Tongue (tissue), 2 donors: ENCODE data around the gene GRM7. TPM values are rescaled to one million over a fixed set of nuclear protein-coding genes. Genes with fewer than 3 reads are reported as not detected.

Experiments used
- DNase-seq: peaks from one replicate; pipeline ENCODE4 v3.0.0-alpha.2; 2015
- total RNA-seq: library from RNA; depleted of rRNA; stranded (reverse); fragments of >200 nt; gene quantifications from one replicate; pipeline ENCODE4 v1.2.3, GENCODE V29; 2014

Gene GRM7
- total RNA-seq, 1 donor from 2014 or later = 1.6 TPM

DNA sequence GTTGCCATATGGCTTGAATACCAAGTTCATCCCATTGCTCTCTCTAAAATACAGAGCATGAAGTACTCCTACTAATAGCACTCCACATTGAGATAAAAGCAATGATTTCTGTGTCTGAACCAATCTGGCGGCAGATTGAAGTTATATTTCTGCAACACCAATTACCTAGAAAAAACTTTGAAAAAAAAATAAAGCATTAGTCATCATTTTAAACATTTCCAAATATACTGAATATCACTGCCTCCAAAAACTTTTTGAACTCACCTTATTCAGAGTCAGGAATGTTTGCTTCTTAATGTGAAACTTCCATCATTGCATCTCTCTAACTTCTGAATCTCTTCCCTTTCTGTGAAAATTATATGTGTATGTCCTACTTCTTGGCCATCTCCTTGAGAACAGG, 540.5 kb downstream of the GRM7 start:
- DNase-seq = no peak

DNA sequence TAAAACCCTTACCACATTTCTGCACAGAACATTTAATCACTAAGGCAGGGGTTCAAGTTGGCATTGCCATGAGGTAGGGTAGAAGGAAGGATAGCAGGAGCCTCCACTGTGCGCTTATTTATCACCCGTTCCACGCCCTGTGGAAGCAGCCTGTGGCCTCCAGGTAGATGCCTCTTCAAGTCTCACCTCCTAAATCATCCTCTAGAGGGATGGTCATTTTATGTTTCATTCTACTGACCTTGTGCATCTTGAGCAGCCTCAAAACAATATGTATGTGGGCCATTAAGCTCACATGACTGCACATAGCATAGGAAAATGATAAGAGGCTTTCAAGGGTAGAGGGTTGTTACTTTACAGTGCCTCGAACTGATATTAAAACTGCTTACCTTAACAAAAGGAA, 546.2 kb downstream of the GRM7 start:
- DNase-seq = no peak

DNA sequence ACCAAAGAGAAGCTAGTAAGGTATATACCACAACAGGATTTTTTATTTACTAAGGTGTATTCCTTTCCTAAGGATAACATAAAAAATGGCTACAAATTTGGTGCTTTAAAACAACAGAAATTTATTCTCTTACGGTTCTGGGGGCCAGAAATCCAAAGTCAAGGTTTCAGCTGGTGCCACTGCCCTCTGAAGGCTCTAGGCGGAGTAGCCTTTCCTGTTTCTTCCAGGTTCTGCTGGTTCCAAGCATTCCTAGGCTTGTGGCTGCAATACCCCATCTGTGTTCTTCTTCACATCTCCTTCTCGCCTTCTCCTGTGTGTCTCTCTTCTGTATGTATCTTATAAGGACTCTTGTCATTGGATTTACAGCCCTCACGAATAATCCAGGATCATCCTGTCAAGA, 549.9 kb downstream of the GRM7 start:
- DNase-seq = no peak

DNA sequence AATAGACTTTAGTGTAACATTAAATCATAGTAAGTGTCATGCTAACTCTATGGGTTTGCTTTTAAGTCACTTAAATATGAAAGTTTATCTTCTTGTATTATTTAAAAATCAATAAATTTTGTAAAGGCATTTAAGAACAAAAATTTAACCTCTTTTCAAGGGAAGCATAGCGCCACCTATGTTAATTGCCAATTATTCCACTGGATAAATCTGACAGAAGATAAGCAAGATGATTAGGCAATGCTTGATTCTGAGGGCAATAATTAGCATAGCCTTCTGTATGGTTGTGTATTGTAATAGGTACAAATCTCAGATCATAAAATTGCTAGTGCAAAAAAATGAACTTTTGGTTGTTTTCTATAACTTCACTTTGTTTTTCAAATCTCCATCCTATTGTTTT, 560.1 kb downstream of the GRM7 start:
- no peak for DNase-seq

DNA sequence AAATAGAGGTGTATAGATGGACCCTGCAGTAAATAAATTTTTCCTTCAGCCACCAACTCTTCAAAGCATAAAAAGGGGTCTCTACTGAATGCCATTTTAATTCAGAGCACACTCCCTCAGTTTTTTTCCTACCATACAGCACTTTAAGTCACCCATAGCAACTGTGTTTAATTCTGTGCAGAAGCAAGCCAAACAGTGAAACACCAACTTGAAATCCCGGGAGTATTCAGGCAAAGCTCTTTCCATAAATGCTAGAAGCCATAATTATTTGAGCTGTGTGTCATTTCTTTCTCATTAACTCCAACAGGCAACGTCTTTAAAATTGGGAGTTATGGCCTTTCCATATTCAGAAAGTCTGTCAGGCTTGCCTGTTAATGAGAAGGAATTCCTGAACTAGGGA, 562.1 kb downstream of the GRM7 start:
- no peak for DNase-seq

DNA sequence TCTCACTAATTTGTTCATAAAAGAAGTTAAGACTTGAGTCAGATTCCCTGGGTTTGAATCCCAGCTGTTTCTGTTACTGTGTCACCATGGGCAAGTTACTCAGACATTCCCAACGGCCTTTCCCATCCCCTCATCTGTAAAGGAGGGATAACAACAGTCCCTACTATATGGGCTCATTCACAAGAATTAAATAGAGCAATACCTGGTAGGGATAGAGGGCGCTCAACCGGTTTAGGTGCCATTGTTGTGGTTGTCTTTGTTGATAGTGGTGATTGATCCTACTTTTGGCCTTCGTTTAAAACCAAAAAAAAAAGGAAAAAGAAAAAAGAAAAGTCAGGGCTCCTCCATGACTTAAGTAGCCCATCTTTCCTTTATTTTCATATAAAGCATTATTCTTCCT, 563.1 kb downstream of the GRM7 start:
- no peak for DNase-seq

DNA sequence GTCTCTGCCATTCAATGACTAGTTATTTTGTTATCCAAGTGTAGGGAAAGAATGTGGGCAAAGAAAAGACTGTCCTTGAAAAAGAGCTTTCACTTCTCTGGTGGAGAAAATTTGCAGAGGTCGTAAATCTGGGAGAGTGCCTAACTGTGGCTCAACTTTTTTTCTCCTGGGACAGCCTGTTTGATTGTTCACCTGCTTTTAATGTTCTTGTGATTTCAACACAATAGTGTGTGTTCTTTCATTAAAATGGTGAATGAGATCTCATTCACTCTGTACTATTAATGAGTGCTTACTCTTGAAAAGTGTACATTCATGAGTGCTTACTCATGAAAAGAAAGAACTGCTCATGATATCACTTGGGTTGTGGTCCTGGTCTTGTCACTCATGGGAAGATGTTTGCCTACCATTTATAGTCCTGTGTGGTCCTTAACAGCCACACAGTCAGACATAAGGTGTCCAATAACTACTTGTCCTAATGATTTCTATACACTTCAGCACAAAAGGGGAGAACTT, 567.3 kb downstream of the GRM7 start:
- DNase-seq = no peak

DNA sequence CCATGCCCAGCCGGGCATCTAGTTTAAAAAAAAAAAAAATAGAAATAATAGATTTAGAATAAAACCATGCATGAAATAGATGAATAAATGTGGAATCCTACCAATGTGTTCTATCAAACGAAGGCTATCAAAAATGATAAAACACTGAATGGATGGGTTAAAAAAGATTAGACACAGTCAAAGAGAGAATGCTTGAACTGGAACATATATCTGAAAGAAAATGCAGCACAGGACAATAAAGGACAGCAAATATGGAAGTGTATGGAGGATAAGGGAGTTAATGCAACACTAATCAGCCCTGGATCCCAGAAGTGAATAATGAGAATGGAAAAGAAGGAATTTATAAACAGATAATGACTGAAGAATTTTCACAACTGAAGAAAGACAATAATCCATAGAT, 571.7 kb downstream of the GRM7 start:
- DNase-seq = no peak

DNA sequence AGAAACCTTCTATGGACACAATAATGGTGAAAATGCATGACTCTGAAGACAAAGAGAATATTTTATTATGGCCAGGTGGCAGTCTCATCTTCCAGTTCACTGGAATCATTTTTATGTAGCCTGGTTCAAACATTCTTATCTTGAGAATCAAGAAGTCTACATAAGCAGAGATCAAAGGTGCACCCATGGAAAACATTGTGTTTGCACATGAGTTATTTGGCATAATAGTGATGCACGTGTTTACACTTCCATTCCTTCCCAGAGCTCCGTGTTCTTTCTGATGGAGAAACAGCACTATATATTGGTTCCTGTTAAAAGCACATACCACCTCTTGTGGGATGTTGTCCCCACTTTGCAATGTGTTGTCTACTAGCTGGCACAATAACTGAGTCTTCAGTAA, 572.2 kb downstream of the GRM7 start:
- no peak for DNase-seq

DNA sequence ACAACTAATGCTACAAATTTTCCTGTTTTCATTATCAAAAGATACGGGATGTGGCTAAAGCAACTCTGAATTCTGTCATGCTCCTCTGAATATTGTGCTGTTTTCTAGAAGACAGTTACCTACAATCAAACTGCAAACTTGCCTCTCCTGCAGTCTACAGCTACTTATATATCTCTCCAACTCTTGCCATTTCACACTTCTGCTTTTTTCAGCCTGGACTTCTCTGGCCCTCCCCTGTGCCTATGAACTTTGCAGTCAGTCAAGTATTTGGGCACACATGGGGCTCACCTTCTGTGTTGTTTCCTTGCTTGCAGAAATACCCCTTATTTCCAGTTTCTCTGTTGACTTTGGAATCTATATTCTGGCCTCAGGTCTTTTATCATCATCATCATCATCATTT, 575.6 kb downstream of the GRM7 start:
- DNase-seq = no peak

DNA sequence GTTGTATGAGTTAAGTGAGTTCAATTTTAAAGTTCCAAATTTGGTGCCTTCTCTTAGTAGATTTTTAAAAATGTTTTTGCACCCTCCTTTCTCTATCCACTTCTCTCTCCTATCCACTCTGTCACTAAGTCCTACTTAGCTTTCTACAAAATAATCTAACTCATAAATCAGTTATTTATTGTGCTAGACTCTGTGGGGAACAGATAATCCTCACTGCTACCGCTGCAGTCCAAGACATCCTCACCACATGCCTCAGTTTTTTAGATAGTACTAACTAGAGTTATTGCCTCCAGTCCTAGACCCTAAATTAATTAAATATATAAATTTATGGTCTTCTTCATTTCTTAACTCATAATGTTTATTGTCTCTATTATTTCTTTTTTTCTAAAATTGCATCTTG, 576.3 kb downstream of the GRM7 start:
- DNase-seq = no peak

DNA sequence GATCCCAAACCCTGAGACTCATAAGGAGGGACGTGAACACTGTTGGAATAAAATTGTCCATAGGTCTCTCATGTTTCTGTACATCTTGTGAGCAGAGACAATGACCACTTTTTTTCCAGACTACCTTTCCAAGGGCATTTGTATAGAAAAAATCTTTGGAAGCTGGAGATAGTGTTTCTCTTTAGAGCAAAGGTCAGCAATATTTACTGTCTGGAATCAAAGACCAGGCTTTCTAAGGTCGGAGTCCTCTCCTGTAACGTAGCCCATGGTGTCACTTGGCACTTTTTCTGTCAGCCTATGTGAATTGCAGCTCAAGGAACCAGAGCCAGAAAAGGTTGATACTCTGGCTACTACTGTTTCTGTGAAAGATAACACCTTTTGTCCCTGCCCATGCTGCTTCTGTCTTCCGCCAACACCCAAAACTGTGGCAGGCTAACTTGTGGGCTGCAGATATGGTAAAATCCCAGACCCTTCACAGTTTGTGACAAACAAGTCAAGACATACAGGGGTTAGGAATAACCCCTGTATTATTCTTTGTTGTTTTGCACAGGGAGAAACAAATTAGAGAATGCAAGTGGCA, 578.3 kb downstream of the GRM7 start:
- DNase-seq = no peak

DNA sequence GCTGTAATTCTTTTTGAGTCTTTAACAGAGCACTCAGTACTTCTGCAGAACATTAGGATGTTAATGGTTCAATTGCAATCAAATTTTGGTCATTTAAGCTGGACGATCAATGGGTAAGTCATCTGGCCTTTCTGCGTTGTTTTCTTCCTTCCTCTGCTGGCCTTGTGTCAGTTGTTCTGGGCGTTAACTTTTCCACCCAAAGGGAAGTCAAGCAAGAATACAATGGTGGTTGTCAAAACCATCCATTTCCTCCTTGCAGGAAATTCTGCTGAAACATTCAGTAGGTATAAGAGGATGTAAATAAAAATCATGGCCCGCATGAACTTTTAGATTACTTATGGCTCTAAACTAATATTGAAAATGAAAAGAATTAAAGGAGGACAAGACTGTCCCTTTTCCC, 584.0 kb downstream of the GRM7 start:
- no peak for DNase-seq

DNA sequence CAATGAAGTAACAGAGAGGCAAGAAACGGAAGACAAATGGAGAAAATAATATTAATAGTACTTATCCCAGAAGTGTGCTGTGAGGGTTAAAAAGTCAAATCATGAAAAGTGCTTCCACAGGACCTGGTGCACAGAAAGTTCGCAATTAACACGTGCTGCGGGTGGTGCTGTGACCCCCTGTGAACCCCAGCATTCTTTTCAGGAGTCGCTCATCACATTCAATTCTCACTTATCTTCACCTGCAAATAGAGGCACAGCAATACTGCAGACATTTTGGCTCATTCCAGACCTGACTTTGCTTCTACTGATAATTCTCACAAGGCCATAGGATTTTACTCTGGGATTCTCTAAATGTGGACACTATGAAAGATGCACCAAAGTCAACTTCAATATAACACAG, 584.4 kb downstream of the GRM7 start:
- no peak for DNase-seq

DNA sequence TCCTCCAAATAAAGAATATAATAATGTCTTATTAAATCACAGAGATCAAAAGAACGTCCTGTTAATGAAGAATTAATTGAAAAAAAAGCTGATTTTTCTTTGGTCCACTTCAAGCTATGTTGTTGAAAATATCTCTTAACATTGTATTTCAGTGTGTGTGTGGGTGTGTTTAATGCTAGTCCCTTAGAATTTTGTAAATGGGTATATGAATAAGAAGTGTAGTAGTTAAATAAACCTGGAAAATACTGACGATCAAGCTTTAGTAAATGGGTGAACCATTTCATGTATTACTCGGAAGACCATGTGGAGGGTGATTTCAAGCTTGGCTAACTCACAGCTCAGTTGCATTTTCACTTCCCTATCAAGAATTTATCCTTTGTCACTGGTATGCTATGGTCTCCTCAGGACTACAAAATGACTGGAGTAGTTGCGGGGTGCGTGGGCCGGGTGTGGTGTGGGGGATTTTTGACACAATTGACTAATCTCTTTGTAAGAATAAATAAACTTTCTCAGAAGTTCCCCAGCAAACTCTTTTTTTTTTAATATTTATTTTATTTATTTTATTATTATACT, 586.4 kb downstream of the GRM7 start:
- no peak for DNase-seq

DNA sequence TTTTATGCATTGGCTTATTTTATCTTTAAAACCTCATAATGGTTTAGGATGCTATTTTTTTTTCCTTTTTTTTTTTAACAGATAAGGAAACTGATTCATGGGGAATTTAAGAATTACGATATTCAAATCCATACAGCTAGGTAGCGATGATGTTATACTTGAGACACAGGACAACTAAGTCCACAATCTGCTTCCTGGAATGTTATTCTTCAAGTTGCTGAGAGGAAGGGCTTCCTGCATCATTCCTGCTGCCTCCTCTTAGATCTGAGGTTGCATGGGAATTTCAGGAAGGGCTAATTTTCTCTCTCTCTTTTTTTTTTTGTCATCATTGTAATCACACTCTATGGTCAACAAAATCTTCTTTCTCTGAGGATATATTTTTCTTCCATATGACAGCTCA, 595.5 kb downstream of the GRM7 start:
- DNase-seq = no peak

DNA sequence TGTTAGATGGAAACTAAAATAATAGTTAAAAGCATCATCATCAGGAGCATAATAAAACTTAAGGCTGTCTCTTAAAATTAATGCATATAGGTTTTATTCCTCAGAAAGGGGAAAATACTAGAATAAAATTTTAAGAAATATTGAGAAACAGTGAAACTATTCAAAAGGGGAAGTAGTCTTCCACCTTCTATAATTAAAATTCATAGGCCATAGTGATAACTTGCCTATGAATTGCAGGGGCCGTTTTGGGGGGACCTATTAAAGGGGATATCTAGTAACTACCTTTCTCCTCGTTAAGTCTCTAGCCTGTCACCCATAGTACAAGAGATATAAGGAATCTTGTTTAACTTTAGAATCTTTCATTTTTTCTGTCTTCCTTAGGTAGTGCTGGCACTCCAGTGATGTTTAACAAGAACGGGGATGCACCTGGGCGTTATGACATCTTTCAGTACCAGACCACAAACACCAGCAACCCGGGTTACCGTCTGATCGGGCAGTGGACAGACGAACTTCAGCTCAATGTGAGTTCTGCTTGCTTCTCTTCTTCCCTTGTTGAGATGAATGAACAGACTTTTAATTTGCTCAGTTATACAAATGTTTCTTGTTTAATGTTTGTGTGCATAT, 600.4 kb downstream of the GRM7 start:
- DNase-seq = no peak

DNA sequence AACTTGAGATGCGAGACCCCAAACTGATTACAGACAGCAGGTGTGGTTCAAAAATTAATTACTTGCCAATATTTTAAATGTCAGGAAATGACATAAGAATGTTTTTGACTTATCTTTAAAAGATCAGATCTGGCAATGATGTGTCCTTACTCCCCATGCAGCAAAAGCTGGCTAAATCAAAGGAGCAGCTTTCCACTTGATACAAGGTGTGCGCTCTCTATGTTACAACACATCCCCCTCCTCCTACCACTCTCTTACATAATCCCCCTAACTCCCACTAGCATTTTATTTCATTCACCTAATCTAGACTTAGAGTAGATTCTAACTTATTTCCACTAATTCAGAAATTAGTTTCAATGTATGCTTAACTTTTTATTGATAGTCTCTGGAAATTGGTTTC, 609.0 kb downstream of the GRM7 start:
- no peak for DNase-seq

DNA sequence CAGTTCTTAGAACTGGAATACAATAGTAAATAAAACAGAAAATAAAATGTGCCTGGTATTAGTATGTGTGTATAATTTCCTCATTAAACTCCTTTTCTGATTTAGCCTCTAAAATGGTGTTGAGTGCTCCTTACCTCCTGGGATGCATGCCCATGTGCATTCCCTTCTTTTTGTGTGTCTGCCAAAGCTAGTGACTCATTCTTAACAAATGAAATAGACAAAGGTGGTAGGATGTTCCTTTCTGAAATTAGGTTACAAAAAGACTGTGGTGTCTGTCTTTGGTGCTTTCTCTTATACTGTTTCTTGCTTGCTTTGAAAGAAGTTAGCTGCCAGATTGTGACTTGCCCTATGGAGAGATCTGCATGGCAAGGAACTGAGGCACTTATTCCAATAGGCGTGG, 623.7 kb downstream of the GRM7 start:
- no peak for DNase-seq

DNA sequence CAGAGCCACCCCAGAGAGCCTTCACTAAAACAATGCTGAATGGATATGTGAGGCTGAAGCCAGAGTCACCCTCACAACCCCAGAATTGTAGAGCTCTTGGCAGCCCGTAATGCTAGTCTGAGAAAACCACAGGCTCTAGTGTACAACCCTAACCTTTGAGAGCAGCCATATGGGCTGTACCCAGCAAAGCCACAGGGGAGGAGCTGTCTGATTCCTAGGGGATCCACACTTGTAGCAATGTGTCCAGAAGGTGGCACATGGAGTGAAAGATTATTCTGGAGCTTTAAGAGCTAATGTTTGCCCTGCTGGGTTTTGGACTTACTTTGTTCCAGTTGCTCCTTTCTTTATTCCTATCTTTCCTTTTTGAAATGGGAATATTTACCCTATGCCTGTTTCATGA, 626.8 kb downstream of the GRM7 start:
- no peak for DNase-seq

DNA sequence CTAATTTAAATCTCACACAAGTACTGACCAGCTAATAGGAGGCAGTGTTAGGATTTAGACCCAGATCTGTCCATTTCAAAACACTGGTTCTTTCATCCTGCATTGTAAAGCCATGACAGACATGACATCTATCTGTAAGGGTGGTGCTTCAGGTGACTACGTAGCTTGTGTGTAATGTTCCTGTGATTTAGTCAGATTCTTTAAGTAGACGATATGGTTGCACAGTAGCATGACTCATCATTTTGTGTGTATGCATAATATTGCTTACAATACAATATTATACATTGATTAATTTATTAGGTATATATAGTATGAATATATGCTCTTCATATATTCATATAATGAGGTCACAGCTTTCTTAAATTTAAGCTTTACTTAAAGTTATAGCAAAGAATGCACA, 628.5 kb downstream of the GRM7 start:
- no peak for DNase-seq

DNA sequence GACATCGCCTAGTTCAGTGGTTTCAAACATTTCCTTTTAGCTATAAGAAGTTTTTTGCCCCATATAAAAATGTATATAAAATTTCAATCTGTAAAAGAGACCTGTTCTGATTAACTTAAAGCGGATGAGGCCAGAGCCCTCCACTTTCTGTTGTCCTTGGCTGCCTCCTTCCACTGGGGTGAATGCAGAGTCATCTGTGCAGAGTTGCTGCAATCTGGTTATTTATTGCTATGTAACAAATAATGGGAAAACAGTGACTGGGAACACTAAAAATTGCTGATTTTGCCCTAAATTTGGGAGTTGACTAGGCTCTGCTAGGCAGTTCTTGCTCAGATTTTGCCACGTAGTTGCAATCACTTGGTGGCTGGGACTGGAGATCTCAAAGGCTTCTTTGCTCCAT, 637.8 kb downstream of the GRM7 start:
- DNase-seq = no peak

DNA sequence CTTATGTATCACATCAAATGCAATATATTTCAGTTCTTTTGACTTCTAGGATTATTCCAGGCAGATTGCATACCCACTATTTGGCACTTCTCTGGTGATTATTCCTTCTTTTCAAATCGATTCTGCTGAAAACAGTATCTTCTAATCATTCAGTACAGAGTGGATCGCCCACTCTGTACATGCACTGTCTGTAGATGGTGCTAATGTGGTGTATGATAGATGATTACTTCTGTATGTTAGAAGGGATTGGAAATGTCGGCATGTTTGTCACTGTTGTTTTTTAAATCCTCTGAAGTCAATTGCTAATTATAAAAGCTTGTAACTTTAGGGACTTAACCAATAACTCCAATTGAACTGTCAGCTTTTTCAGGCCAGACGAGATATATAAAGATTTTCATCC, 642.5 kb downstream of the GRM7 start:
- DNase-seq = no peak
